Stimulated activated CD8-positive, alpha-beta memory T cell treated with anti-CD3 and anti-CD28 coated beads, Interleukin-7, amount 100 ng/mL, for 24 hours (primary cell): ENCODE data around the gene KCNA2.

ENCODE experiments used
- DNase-seq: peaks from one replicate; pipeline ENCODE4 v3.0.0-alpha.2; 2020; ENCODE audit warnings: low read depth

Gene KCNA2

GRCh38 chr1:110602466-110602865 lies 3.7 kb downstream of the KCNA2 start:
- DNase-seq: no peak

GRCh38 chr1:110601332-110601731 lies 4.8 kb downstream of the KCNA2 start:
- no peak for DNase-seq

- DNase-seq: no peak
These were observed 5.4 kb downstream of the KCNA2 start for GRCh38 chr1:110600716-110601115.

GRCh38 chr1:110597966-110598365 lies 8.2 kb downstream of the KCNA2 start:
- no peak for DNase-seq

GRCh38 chr1:110596312-110596711 lies 9.8 kb downstream of the KCNA2 start:
- no peak for DNase-seq

- no peak for DNase-seq
These were observed 10.8 kb downstream of the KCNA2 start for GRCh38 chr1:110595353-110595710.

GRCh38 chr1:110594456-110595352 lies 11.5 kb downstream of the KCNA2 start:
- DNase-seq: no peak

- no peak for DNase-seq
These were observed 12.3 kb downstream of the KCNA2 start for GRCh38 chr1:110593902-110594301.

- DNase-seq: no peak
These were observed 14.2 kb downstream of the KCNA2 start for GRCh38 chr1:110591956-110592355.

- DNase-seq: no peak
These were observed 17.2 kb downstream of the KCNA2 start for GRCh38 chr1:110588991-110589390.

GRCh38 chr1:110588486-110588885 lies 17.7 kb downstream of the KCNA2 start:
- DNase-seq: no peak

- no peak for DNase-seq
These were observed 18.3 kb downstream of the KCNA2 start for GRCh38 chr1:110587906-110588305.

- no peak for DNase-seq
These were observed 20.7 kb downstream of the KCNA2 start for GRCh38 chr1:110585481-110585880.

- no peak for DNase-seq
These were observed 22.1 kb downstream of the KCNA2 start for GRCh38 chr1:110584045-110584444.

- DNase-seq: no peak
These were observed 22.7 kb downstream of the KCNA2 start for GRCh38 chr1:110583505-110583904.

- no peak for DNase-seq
These were observed 23.8 kb downstream of the KCNA2 start for GRCh38 chr1:110582378-110582777.

GRCh38 chr1:110581682-110582145 lies 24.4 kb downstream of the KCNA2 start:
- DNase-seq: no peak

- no peak for DNase-seq
These were observed 25.9 kb downstream of the KCNA2 start for GRCh38 chr1:110580244-110580643.

GRCh38 chr1:110579460-110579859 lies 26.7 kb downstream of the KCNA2 start:
- no peak for DNase-seq

- DNase-seq: no peak
These were observed 29.7 kb downstream of the KCNA2 start for GRCh38 chr1:110576441-110576840.

GRCh38 chr1:110573314-110573713 lies 32.8 kb downstream of the KCNA2 start:
- DNase-seq: no peak

- no peak for DNase-seq
These were observed 33.4 kb downstream of the KCNA2 start for GRCh38 chr1:110572751-110573150.

GRCh38 chr1:110570901-110571300 lies 35.3 kb downstream of the KCNA2 start:
- DNase-seq: no peak

- DNase-seq: no peak
These were observed 35.9 kb downstream of the KCNA2 start for GRCh38 chr1:110570307-110570706.
